ENCODE results near the gene IPMK.
"Not testable (repeated sequence)": the region's sequence is repeated elsewhere in the genome, so short reads cannot be mapped to it uniquely, and the experiment has no call there.

Gene IPMK

GRCh38 chr10:58254644-58255043 is 13.1 kb downstream of the IPMK start (continued):
- TF ChIP-seq ZBTB10 (tag by site-specific recombination; IDR thresholded peaks at IDR 0.05), result no peak

- H3K9me3 ChIP-seq (ENCODE audit: control insufficient read depth, insufficient read depth, low read depth, low read length), result no peaks in the 10 kb centered on the region
- POLR2A ChIA-PET, result no interaction called here
- no peak overlapping the region for H3K4me3 ChIP-seq (ENCODE audit: low read depth, low read length)
- no peak for TF ChIP-seq SETDB1 (IDR thresholded peaks at IDR 0.05; ENCODE audit: insufficient read length, low read length)
- TF ChIP-seq ZBTB7A (tag by site-specific recombination; IDR thresholded peaks at IDR 0.05; ENCODE audit: low read depth), result no peak
- TF ChIP-seq ZNF184 (tag by site-specific recombination; IDR thresholded peaks at IDR 0.05), result no peak
- TF ChIP-seq ZFP41 (tag by site-specific recombination; IDR thresholded peaks at IDR 0.05; ENCODE audit: borderline replicate concordance), result no peak
- TF ChIP-seq PRDM4 (tag by site-specific recombination; IDR thresholded peaks at IDR 0.05), result no peak
- TF ChIP-seq INSM2 (tag by site-specific recombination; IDR thresholded peaks at IDR 0.05), result no peak
- TF ChIP-seq ZFP3 (tag by site-specific recombination; IDR thresholded peaks at IDR 0.05; ENCODE audit: low read depth), result no peak
- TF ChIP-seq ZFP37 (tag by site-specific recombination; IDR thresholded peaks at IDR 0.05), result no peak
- TF ChIP-seq ZNF274 (IDR thresholded peaks at IDR 0.05; ENCODE audit: low read length), result no peak
- TF ChIP-seq ZNF274 (tag by site-specific recombination; IDR thresholded peaks at IDR 0.05; ENCODE audit: borderline replicate concordance), result no peak
- TF ChIP-seq ZNF398 (tag by site-specific recombination; IDR thresholded peaks at IDR 0.05), result no peak
- no peak for TF ChIP-seq SP2 (tag by site-specific recombination; IDR thresholded peaks at IDR 0.05)
- TF ChIP-seq ZNF518A (tag by site-specific recombination; conservative IDR thresholded peaks at IDR 0.05; ENCODE audit: low read depth), result no peak
- no peak for TF ChIP-seq ZNF2 (tag by site-specific recombination; IDR thresholded peaks at IDR 0.05)
- no peak for TF ChIP-seq RBAK (tag by site-specific recombination; IDR thresholded peaks at IDR 0.05)
- no peak for TF ChIP-seq ZBTB20 (tag by site-specific recombination; IDR thresholded peaks at IDR 0.05)
- no peak for TF ChIP-seq ZNF23 (tag by site-specific recombination; IDR thresholded peaks at IDR 0.05; ENCODE audit: borderline replicate concordance)
- no peak for TF ChIP-seq OVOL3 (tag by site-specific recombination; IDR thresholded peaks at IDR 0.05)
- TF ChIP-seq ZNF530 (tag by site-specific recombination; IDR thresholded peaks at IDR 0.05; ENCODE audit: low read depth), result no peak
- no peaks in the 10 kb centered on the region; a peak in 1 of 3 replicates for H3K36me3 ChIP-seq (ENCODE audit: control insufficient read depth in 2 of 2, insufficient read depth in 1 of 2, low read length in 2 of 2)
- CTCF ChIA-PET, result no interaction called here
- H3K4me1 ChIP-seq (ENCODE audit: control insufficient read depth, insufficient read depth, low read length), result no peaks in the 10 kb centered on the region
- H3K27ac ChIP-seq (ENCODE audit: extremely low read depth, low read depth, low read length), result no peak overlapping the region
Measured at GRCh38 chr10:58253184-58253583, 14.5 kb downstream of the IPMK start.

GRCh38 chr10:58244666-58245065 is 23.0 kb downstream of the IPMK start:
- H3K4me1 ChIP-seq (ENCODE audit: control insufficient read depth, insufficient read depth, low read length); POLR2A ChIA-PET; H3K27ac ChIP-seq (ENCODE audit: extremely low read depth, low read depth, low read length); H3K4me3 ChIP-seq (ENCODE audit: low read depth, low read length); H3K9me3 ChIP-seq (ENCODE audit: control insufficient read depth, insufficient read depth, low read depth, low read length); H3K36me3 ChIP-seq (ENCODE audit: control insufficient read depth in 2 of 2, insufficient read depth in 1 of 2, low read length in 2 of 2): not testable (repeated sequence)
- CTCF ChIA-PET, result interaction anchor here (0.7 kb wide), 1 partner anchor 1812 kb away, joined by 3 read pairs; no protein-coding TSS in a partner anchor

Measured in HEK293 (cell line).